SK-N-SH (cell line): Measurements from ENCODE around the gene SLC6A3. TPM values are rescaled to one million over a fixed set of nuclear protein-coding genes. Genes with fewer than 3 reads are reported as not detected.

Source experiments
- CTCF ChIA-PET: fragments of 300-600, 350-600 bp; formaldehyde crosslinking; extraction: SDS; loops from one replicate; lab custom pipeline; 2021; lab: Yijun Ruan, JAX
- POLR2A ChIA-PET: fragments of 350-600 bp; sonication (Branson Sonifier 250); formaldehyde crosslinking; extraction: SDS; loops from one replicate; lab custom pipeline; 2020; ENCODE audit warnings: antibody characterized with exemption, inconsistent platforms; lab: Yijun Ruan, JAX
- DNase-seq: peaks from one replicate; pipeline ENCODE4 v3.0.0; 2012
- H2AFZ ChIP-seq: fragments of 200-600 bp; sonication (generic); 2 replicates; pipeline ENCODE4 v1.8.1; 2016; ENCODE audit warnings: antibody characterized with exemption, mild to moderate bottlenecking, low read depth
- H3F3A ChIP-seq: fragments of 200-600 bp; sonication (generic); replicated peaks from 2 replicates; pipeline ENCODE3; 2016; ENCODE audit warnings: antibody characterized with exemption, mild to moderate bottlenecking; ENCODE audit not compliant: insufficient read depth
- H3K27ac ChIP-seq, 2 experiments: fragments of 200-500 bp in 1 of 2; fragments of 200-600 bp in 1 of 2; sonication (Bioruptor generic) in 1 of 2; sonication (generic), shearing (Covaris generic) in 1 of 2; 2 replicates each; pipeline versions ENCODE4 v1.5.1 to v1.6.1; 2014 to 2016; ENCODE audit warnings: low read depth in 2 of 2, inconsistent platforms in 1 of 2, low read length in 1 of 2, mild to moderate bottlenecking in 1 of 2, mixed read lengths in 1 of 2
- H3K27me3 ChIP-seq: fragments of 200-600 bp; sonication (generic), shearing (Covaris generic); 2 replicates; pipeline ENCODE4 v1.6.1; 2016; ENCODE audit warnings: mixed run types; ENCODE audit not compliant: insufficient read depth
- H3K36me3 ChIP-seq, 2 experiments: fragments of 200-500 bp in 1 of 2; fragments of 200-600 bp in 1 of 2; sonication (Bioruptor generic) in 1 of 2; sonication (generic) in 1 of 2; replicated peaks in 1 of 2; 2 replicates each; pipeline versions ENCODE3 to v1.5.1; 2014 to 2016; ENCODE audit warnings: low read length in 1 of 2, mild to moderate bottlenecking in 1 of 2; ENCODE audit not compliant: insufficient read depth in 2 of 2, control insufficient read depth in 1 of 2
- H3K4me1 ChIP-seq, 2 experiments: fragments of 200-500 bp in 1 of 2; fragments of 200-600 bp in 1 of 2; sonication (Bioruptor generic) in 1 of 2; sonication (generic), shearing (Covaris generic) in 1 of 2; 2 replicates each; pipeline versions ENCODE4 v1.5.1 to v1.6.1; 2014 to 2016; ENCODE audit warnings: low read depth in 1 of 2, low read length in 1 of 2, mixed run types in 1 of 2; ENCODE audit not compliant: insufficient read depth in 2 of 2, control insufficient read depth in 1 of 2
- H3K4me2 ChIP-seq: fragments of 200-600 bp; sonication (generic), shearing (Covaris generic); 2 replicates; pipeline ENCODE4 v1.6.1; 2017; ENCODE audit warnings: mixed run types
- H3K4me3 ChIP-seq, 2 experiments: fragments of 200-500 bp in 1 of 2; fragments of 200-600 bp in 1 of 2; sonication (Bioruptor generic) in 1 of 2; sonication (generic), shearing (Covaris generic) in 1 of 2; 2 replicates each; pipeline versions ENCODE4 v1.5.1 to v1.8.1; 2014 to 2016; ENCODE audit warnings: low read depth in 2 of 2, inconsistent platforms in 1 of 2, low read length in 1 of 2, mild to moderate bottlenecking in 1 of 2, mixed read lengths in 1 of 2, moderate library complexity in 1 of 2
- H3K79me2 ChIP-seq: fragments of 200-600 bp; sonication (generic); 2 replicates; pipeline ENCODE4 v1.8.1; 2017; ENCODE audit warnings: mild to moderate bottlenecking; ENCODE audit not compliant: insufficient read depth
- H3K9ac ChIP-seq: fragments of 200-600 bp; sonication (generic); 2 replicates; pipeline ENCODE4 v1.6.1; 2017; ENCODE audit warnings: mixed run types
- H3K9me2 ChIP-seq: fragments of 200-600 bp; sonication (generic); 2 replicates; pipeline ENCODE4 v1.6.1; 2017; ENCODE audit warnings: mixed run types
- H3K9me3 ChIP-seq: fragments of 200-600 bp; sonication (generic); 2 replicates; pipeline ENCODE4 v1.6.1; 2017; ENCODE audit warnings: mixed run types, mild to moderate bottlenecking, moderate library complexity
- H4K20me1 ChIP-seq: fragments of 200-600 bp; sonication (generic); 2 replicates; pipeline ENCODE4 v1.6.1; 2017; ENCODE audit warnings: mild to moderate bottlenecking, mixed run types; ENCODE audit not compliant: insufficient read depth
- EP300 ChIP-seq, 2 experiments: IDR thresholded peaks; 2 replicates each; pipeline versions ENCODE4 v1.4.0 to v1.6.1; 2012; ENCODE audit warnings: borderline replicate concordance in 1 of 2, low read depth in 1 of 2, low read length in 1 of 2
- GABPA ChIP-seq: IDR thresholded peaks from 2 replicates; pipeline ENCODE4 v1.4.0; 2012; ENCODE audit warnings: low read depth, mild to moderate bottlenecking
- GATA2 ChIP-seq: sonication (generic); formaldehyde crosslinking; IDR thresholded peaks from 2 replicates; pipeline ENCODE4 v1.5.0; 2020; ENCODE audit warnings: mild to moderate bottlenecking, missing genetic modification reagents
- JUND ChIP-seq: IDR thresholded peaks from 2 replicates; pipeline ENCODE4 v1.4.0; 2012
- NFIC ChIP-seq: IDR thresholded peaks from 2 replicates; pipeline ENCODE4 v1.4.0; 2012; ENCODE audit warnings: borderline replicate concordance
- NRF1 ChIP-seq: IDR thresholded peaks from 2 replicates; pipeline ENCODE4 v1.6.1; 2012; ENCODE audit warnings: low read depth, mild to moderate bottlenecking, low read length
- PBX3 ChIP-seq: IDR thresholded peaks from 2 replicates; pipeline ENCODE4; 2012
- TAF1 ChIP-seq: IDR thresholded peaks from 2 replicates; pipeline ENCODE4 v1.6.1; 2012; ENCODE audit warnings: low read depth, mild to moderate bottlenecking, low read length, moderate library complexity, borderline replicate concordance
- TEAD4 ChIP-seq: IDR thresholded peaks from 2 replicates; pipeline ENCODE4 v1.4.0; 2012; ENCODE audit warnings: mild to moderate bottlenecking, borderline replicate concordance; ENCODE audit not compliant: insufficient read depth
- WGBS: methylation state at CpG from one replicate; pipeline ENCODE4 v1.1.6; 2017; ENCODE audit warnings: low lambda C conversion rate; 5-methylcytosine and 5-hydroxymethylcytosine counted together
- polyA plus RNA-seq, 3 experiments: library from polyadenylated mRNA; depleted of rRNA; stranded (reverse); fragments of >200 nt; gene quantifications; 2 replicates each; pipeline ENCODE4 v1.2.3, GENCODE V29; 2012
- TF ChIP-seq, protein P1 (sequence below): IDR thresholded peaks from 2 replicates; pipeline ENCODE4 v1.4.0; 2012; ENCODE audit warnings: low read depth
- TF ChIP-seq, protein P2 (sequence below): fragments of 150-350 bp; IDR thresholded peaks from 2 replicates; pipeline ENCODE4 v1.6.1; 2017; ENCODE audit warnings: antibody characterized with exemption, low read length, low read depth, borderline replicate concordance

The SLC6A3 gene
- polyA plus RNA-seq, 1 of the 3 experiments (the other 2 are of a cell fraction): not detected

- Histone ChIP-seq H3K9me3 (no peaks in the 10 kb centered on the region), H3F3A (no peaks in the 10 kb centered on the region), H3K4me1 (peaks cover 0 to under 1% of the 10 kb centered on the region in 2 experiments; a peak in 1 of 4 replicates), H3K4me3 (no peak overlapping the region), H2AFZ (no peak overlapping the region), H3K79me2 (no peaks in the 10 kb centered on the region), H3K4me2 (no peak overlapping the region), H3K27me3 (peaks cover 9% of the 10 kb centered on the region), H3K27ac (no peak overlapping the region), H3K9ac (no peak overlapping the region), H4K20me1 (no peaks in the 10 kb centered on the region), H3K9me2 (no peaks in the 10 kb centered on the region), H3K36me3 (no peaks in the 10 kb centered on the region)
- CTCF ChIA-PET: interaction anchor here (1.4 kb wide), 1 partner anchor 11 kb away, joined by 3 read pairs; no protein-coding TSS in a partner anchor
- DNase-seq: no peak
- TF ChIP-seq, protein P1, sequence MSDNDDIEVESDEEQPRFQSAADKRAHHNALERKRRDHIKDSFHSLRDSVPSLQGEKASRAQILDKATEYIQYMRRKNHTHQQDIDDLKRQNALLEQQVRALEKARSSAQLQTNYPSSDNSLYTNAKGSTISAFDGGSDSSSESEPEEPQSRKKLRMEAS: no peak
- TF ChIP-seq PBX3: no peak
- TF ChIP-seq EP300 (IDR thresholded peaks at IDR 0.05; ENCODE audit: borderline replicate concordance in 1 of 2, low read depth in 1 of 2, low read length in 1 of 2): no peak
- TF ChIP-seq TAF1: no peak
- TF ChIP-seq NRF1: no peak
- no peak for TF ChIP-seq GATA2 (CRISPR knock-in tag)
- WGBS: 30% methylated on average over 17 of the region's 18 CpGs
- POLR2A ChIA-PET: no interaction called here
These were observed 48.9 kb downstream of the SLC6A3 start for GRCh38 chr5:1396293-1396816.

GRCh38 chr5:1394881-1395860 is 50.1 kb downstream of the SLC6A3 start:
- H3K9me3 ChIP-seq: no peaks in the 10 kb centered on the region
- no peak for DNase-seq
- 54% methylated on average over 29 of the region's 32 CpGs for WGBS
- no peaks in the 10 kb centered on the region; a peak in 1 of 4 replicates for H3K4me1 ChIP-seq
- no peaks in the 10 kb centered on the region for H4K20me1 ChIP-seq
- ChIA-PET CTCF (interaction anchor here (0.9 kb wide), 1 partner anchor 249 kb away, joined by 3 read pairs; no protein-coding TSS in a partner anchor), POLR2A (no interaction called here)
- H3K9ac ChIP-seq: no peak overlapping the region
- no peaks in the 10 kb centered on the region for H3K36me3 ChIP-seq
- TF ChIP-seq TEAD4: no peak
- no peak for TF ChIP-seq NFIC
- no peak for TF ChIP-seq GATA2 (CRISPR knock-in tag)
- no peak for TF ChIP-seq GABPA
- TF ChIP-seq JUND: no peak
- TF ChIP-seq, protein P2, sequence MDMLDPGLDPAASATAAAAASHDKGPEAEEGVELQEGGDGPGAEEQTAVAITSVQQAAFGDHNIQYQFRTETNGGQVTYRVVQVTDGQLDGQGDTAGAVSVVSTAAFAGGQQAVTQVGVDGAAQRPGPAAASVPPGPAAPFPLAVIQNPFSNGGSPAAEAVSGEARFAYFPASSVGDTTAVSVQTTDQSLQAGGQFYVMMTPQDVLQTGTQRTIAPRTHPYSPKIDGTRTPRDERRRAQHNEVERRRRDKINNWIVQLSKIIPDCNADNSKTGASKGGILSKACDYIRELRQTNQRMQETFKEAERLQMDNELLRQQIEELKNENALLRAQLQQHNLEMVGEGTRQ: no peak
- TF ChIP-seq, protein P1: no peak
- TF ChIP-seq TAF1: no peak
- H3K79me2 ChIP-seq: no peaks in the 10 kb centered on the region
- no peak overlapping the region for H3K4me3 ChIP-seq
- no peaks in the 10 kb centered on the region for H3K9me2 ChIP-seq
- H2AFZ ChIP-seq: no peak overlapping the region
- H3F3A ChIP-seq: no peaks in the 10 kb centered on the region
- H3K27ac ChIP-seq: no peak overlapping the region
- peaks cover 9% of the 10 kb centered on the region for H3K27me3 ChIP-seq
- no peak overlapping the region for H3K4me2 ChIP-seq
